Measurements from ENCODE around the gene LTB4R2. TPM values are rescaled to one million over a fixed set of nuclear protein-coding genes. Genes with fewer than 3 reads are reported as not detected.
A peak's percentile ranks its signal among the peaks of the same experiment; 100 is the strongest.

Gene LTB4R2
- total and polyA plus RNA-seq, 7 experiments from 2014 or later, result 2.1 to 26.8 (median 14.1) TPM

DNA sequence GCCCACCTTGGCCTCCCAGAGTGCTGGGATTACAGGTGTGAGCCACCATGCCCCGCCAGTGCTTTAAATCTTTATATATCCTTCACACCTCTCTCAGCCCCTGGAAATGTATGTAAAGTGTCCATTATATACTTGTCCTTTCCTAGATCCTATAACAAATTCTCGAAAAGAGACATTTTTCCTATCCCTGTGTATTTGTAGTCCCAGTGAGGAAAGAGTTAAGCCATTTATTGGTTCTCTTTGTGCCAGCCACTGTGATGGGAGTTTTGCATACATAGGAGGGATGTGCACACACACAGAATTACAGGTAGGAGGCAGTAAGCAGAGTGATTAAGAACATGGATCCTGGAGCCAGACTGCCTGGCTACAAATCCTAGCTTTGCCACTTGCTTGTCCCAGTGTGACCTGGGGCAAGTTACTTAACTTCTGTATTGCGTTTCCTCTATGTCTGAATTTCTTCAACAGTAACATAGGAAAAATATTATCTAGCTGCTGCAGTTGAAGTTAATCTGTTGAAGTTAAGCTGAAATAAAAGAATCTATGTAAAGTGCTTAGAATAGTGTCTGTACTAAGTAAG, 36.4 kb upstream of the LTB4R2 start:
- Mint-ChIP-seq H3K27me3 (no peaks in the 10 kb centered on the region), H3K4me1 (peaks cover 39 to 59% (median 50%) of the 10 kb centered on the region in 7 donors), H3K4me3 (peak overlapping the region in 7 of 10 donors; percentile 24 to 84 (median 36)), H3K9me3 (peaks cover 0 to under 1% (median 0%) of the 10 kb centered on the region in 11 donors), H3K36me3 (peaks cover 0 to 9% (median 0%) of the 10 kb centered on the region in 5 donors), H3K27ac (peak overlapping the region; percentile 75 to 100 (median 97))
- no peaks in the 10 kb centered on the region for H3K27me3 ChIP-seq (ENCODE audit: control insufficient read depth in 2 of 2, insufficient read depth in 2 of 2, low read length in 2 of 2)
- no peak for DNase-seq
- H3K9me3 ChIP-seq (ENCODE audit: control insufficient read depth in 2 of 3, low read length in 3 of 3), result no peaks in the 10 kb centered on the region
- H3K27ac ChIP-seq (ENCODE audit: low read depth, low read length), result peak overlapping the region; percentile 98
- POLR2A ChIA-PET, result interaction anchor here (0.7 to 1.2 kb wide), 10 partner anchors 27 to 159 kb away, joined by 3 to 5 read pairs (median 4); partner anchors contain the start of genes DCAF11, GMPR2, KHNYN and LTB4R
- intact Hi-C loops (cut with micrococcal nuclease), result loop anchor here (5.0 kb wide), 2 partner anchors 39 to 706 kb away; partner anchors contain the start of genes AP1G2 (in 1 of the 2), LTB4R (in 1 of the 2) and LTB4R2 (in 1 of the 2)
- peaks cover 0 to 14% (median 0%) of the 10 kb centered on the region in 3 experiments for H3K36me3 ChIP-seq (ENCODE audit: control insufficient read depth in 2 of 3, insufficient read depth in 3 of 3, low read length in 3 of 3)
- CTCF ChIA-PET, result interaction anchor here (0.7 to 1.4 kb wide), 5 partner anchors 21 to 209 kb away, joined by 3 to 4 read pairs (median 4); partner anchors contain the start of genes CIDEB and IRF9
- ATAC-seq, result no peak
- peaks cover 17 to 23% of the 10 kb centered on the region in 2 donors for H3K4me1 ChIP-seq (ENCODE audit: control insufficient read depth in 2 of 2, insufficient read depth in 2 of 2, low read length in 2 of 2)
- H3K4me3 ChIP-seq (ENCODE audit: low read length), result no peak overlapping the region

DNA sequence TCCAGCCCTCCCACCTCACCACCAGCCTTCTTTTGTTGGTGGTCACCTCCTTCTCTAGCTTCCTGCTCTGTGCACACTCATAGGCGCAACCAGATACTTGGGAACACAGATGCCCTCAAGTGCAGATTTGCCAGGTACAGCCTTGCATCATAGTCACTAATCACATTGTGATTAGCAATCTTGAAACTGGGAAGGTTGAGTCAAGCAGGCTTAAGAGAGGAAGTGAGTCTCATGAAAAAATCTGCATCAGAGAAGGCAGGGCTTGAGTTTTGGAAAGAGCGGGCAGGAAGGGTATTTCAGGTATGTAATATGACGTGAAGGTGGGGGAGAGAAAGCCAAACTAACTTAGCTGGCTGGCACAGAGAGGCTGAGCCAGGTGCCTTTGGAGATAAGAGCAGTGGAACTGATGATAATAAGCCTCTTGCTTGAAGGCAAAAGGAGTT, 35.8 kb upstream of the LTB4R2 start:
- no peaks in the 10 kb centered on the region for H3K27me3 Mint-ChIP-seq
- H3K9me3 Mint-ChIP-seq, result peaks cover 0 to 3% (median 0%) of the 10 kb centered on the region in 11 donors
- intact Hi-C loops (cut with micrococcal nuclease), result loop anchor here (5.0 kb wide), 2 partner anchors 38 to 707 kb away; partner anchors contain the start of genes AP1G2 (in 1 of the 2), LTB4R (in 1 of the 2) and LTB4R2 (in 1 of the 2)
- ChIA-PET POLR2A (interaction anchor here (0.7 to 1.2 kb wide), 9 partner anchors 26 to 160 kb away, joined by 3 to 5 read pairs (median 4); partner anchors contain the start of genes DCAF11, KHNYN, LTB4R and NOP9), CTCF (interaction anchor here (0.9 to 1.4 kb wide), 4 partner anchors 21 to 113 kb away, joined by 3 to 4 read pairs (median 4); partner anchors contain the start of genes CIDEB and IRF9)
- H3K27ac ChIP-seq (ENCODE audit: low read depth, low read length), result peak overlapping the region; percentile 98
- peak overlapping the region; percentile 75 to 100 (median 97) for H3K27ac Mint-ChIP-seq
- H3K27me3 ChIP-seq (ENCODE audit: control insufficient read depth in 2 of 2, insufficient read depth in 2 of 2, low read length in 2 of 2), result no peaks in the 10 kb centered on the region
- DNase-seq (peak in 8 of 9 donors; percentile 46 to 85 (median 65)), ATAC-seq (peak; percentile 16)
- H3K4me1 Mint-ChIP-seq, result peaks cover 44 to 65% (median 56%) of the 10 kb centered on the region in 7 donors
- H3K36me3 ChIP-seq (ENCODE audit: control insufficient read depth in 2 of 3, insufficient read depth in 3 of 3, low read length in 3 of 3), result peaks cover 0 to 8% (median 0%) of the 10 kb centered on the region in 3 experiments
- no peak overlapping the region for H3K4me3 ChIP-seq (ENCODE audit: low read length)
- H3K36me3 Mint-ChIP-seq, result peaks cover 0 to 9% (median 0%) of the 10 kb centered on the region in 5 donors
- H3K4me1 ChIP-seq (ENCODE audit: control insufficient read depth in 2 of 2, insufficient read depth in 2 of 2, low read length in 2 of 2), result peaks cover 18 to 28% of the 10 kb centered on the region in 2 donors
- H3K9me3 ChIP-seq (ENCODE audit: control insufficient read depth in 2 of 3, low read length in 3 of 3), result no peaks in the 10 kb centered on the region
- peak overlapping the region; percentile 2 to 84 (median 36) for H3K4me3 Mint-ChIP-seq

DNA sequence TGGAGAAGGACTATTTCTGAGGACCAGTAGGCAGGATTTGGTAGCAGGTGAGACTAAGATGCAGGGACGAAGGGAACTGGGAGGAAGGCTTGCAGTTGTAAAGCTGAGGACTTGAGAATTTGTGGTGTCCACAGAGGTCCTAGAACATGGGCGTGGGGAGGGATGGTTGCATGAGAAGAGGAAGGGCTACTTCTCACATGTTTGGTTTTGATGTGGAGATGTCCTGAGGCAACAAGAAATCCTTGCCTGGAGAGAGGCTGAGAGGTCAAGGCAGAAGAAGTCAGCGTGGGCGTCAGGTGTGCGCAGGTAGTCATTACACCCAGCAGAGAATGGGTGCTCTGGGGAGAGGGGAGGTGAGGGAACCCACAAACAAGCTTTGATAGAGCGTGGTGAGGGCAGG, 32.9 kb upstream of the LTB4R2 start:
- Histone ChIP-seq H3K9me3 (ENCODE audit: control insufficient read depth in 2 of 3, low read length in 3 of 3) (no peaks in the 10 kb centered on the region), H3K27me3 (ENCODE audit: control insufficient read depth in 2 of 2, insufficient read depth in 2 of 2, low read length in 2 of 2) (no peaks in the 10 kb centered on the region), H3K4me3 (ENCODE audit: low read length) (no peak overlapping the region), H3K4me1 (ENCODE audit: control insufficient read depth in 2 of 2, insufficient read depth in 2 of 2, low read length in 2 of 2) (peaks cover 14 to 34% of the 10 kb centered on the region in 2 donors), H3K27ac (ENCODE audit: low read depth, low read length) (no peak overlapping the region), H3K36me3 (ENCODE audit: control insufficient read depth in 2 of 3, insufficient read depth in 3 of 3, low read length in 3 of 3) (no peaks in the 10 kb centered on the region)
- Mint-ChIP-seq H3K36me3 (peaks cover 0 to 6% (median 0%) of the 10 kb centered on the region in 5 donors), H3K4me1 (peaks cover 53 to 63% (median 55%) of the 10 kb centered on the region in 7 donors), H3K9me3 (peaks cover 0 to 3% (median 0%) of the 10 kb centered on the region in 11 donors), H3K4me3 (peak overlapping the region in 2 of 10 donors; percentile 6 to 50), H3K27ac (peak overlapping the region in 5 of 9 donors; percentile 4 to 74 (median 40)), H3K27me3 (no peaks in the 10 kb centered on the region)
- intact Hi-C loops (cut with micrococcal nuclease), result no loop called here
- no peak for DNase-seq
- ChIA-PET POLR2A (interaction anchor here (1.5 to 2.2 kb wide), 3 partner anchors 20 to 35 kb away, joined by 3 to 6 read pairs (median 3); partner anchors contain the start of genes DHRS1, NOP9 and TINF2), CTCF (interaction anchor here (0.7 kb wide), 2 partner anchors 20 to 30 kb away, joined by 3 to 4 read pairs; no protein-coding TSS in a partner anchor)
- no peak for ATAC-seq

DNA sequence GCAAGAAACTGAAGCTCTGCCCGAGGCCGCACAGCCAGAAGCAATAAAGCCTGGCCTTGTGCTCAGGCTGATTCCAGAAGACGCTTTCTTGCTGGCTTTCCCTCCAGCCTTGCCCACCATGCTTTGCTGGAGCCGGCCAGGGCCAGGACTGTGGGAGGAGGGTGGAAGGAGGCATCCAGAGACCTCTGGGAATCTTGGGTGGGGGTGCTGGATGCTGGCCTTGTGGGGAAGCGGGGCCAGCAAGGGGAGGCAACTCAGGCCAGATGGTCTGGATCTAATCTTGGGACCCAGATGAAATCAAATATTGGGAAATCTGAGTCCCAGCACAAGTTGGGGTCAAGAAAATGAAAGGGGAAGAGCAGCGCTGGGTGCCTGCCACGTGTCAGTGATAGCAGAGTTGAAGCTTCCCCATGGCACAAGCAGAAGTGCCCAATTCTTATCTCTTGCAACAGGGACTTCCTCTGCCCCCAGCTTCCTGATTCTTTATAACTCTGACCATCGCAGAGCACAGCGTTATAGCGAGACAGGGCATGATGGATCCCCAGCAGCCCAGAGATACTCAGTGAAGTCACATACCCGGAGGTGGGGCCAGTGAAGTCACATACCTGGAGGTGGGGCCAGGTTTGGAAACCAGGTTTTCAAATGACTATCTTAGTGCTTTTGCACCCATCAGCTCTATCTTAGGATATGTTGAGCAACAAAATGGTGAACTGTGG, 32.2 kb upstream of the LTB4R2 start:
- H3K27ac ChIP-seq (ENCODE audit: low read depth, low read length), result no peak overlapping the region
- DNase-seq (no peak), ATAC-seq (peak; percentile 59)
- peak overlapping the region in 4 of 9 donors; percentile 38 to 85 (median 70) for H3K27ac Mint-ChIP-seq
- intact Hi-C loops (cut with micrococcal nuclease), result no loop called here
- no peaks in the 10 kb centered on the region for H3K27me3 Mint-ChIP-seq
- ChIA-PET CTCF (interaction anchor here (0.7 kb wide), 2 partner anchors 19 to 29 kb away, joined by 3 to 4 read pairs; no protein-coding TSS in a partner anchor), POLR2A (interaction anchor here (0.5 to 1.5 kb wide), 5 partner anchors 20 to 163 kb away, joined by 3 to 4 read pairs (median 3); partner anchors contain the start of genes DCAF11, DHRS1, NOP9 and NRL)
- H3K4me1 ChIP-seq (ENCODE audit: control insufficient read depth in 2 of 2, insufficient read depth in 2 of 2, low read length in 2 of 2), result peaks cover 7 to 27% of the 10 kb centered on the region in 2 donors
- H3K9me3 ChIP-seq (ENCODE audit: control insufficient read depth in 2 of 3, low read length in 3 of 3), result no peaks in the 10 kb centered on the region
- H3K4me1 Mint-ChIP-seq, result peaks cover 46 to 56% (median 48%) of the 10 kb centered on the region in 7 donors
- no peak overlapping the region for H3K4me3 Mint-ChIP-seq
- H3K9me3 Mint-ChIP-seq, result peaks cover 0 to 3% (median 0%) of the 10 kb centered on the region in 11 donors
- H3K36me3 ChIP-seq (ENCODE audit: control insufficient read depth in 2 of 3, insufficient read depth in 3 of 3, low read length in 3 of 3), result no peaks in the 10 kb centered on the region
- H3K4me3 ChIP-seq (ENCODE audit: low read length), result no peak overlapping the region
- no peaks in the 10 kb centered on the region for H3K27me3 ChIP-seq (ENCODE audit: control insufficient read depth in 2 of 2, insufficient read depth in 2 of 2, low read length in 2 of 2)
- peaks cover 0 to 6% (median 0%) of the 10 kb centered on the region in 5 donors for H3K36me3 Mint-ChIP-seq

DNA sequence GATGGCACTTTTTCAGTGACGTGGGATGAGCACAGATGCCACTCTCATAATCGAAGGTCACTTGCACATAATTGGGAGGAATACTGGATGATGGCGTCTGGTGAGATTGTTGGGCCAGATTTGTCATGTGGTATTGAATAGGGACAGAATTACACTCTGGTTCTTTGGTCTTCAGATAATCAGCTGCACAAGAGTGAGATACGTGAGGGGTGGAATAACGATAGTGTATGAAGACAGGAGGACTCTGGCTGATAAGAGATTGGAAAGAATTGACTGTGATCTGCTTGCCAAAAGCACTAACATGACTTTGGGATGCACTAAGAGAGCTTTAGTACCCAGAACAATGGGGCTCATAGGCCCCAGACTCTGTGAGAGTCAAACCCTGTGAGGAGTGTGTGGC, 31.5 kb upstream of the LTB4R2 start:
- Histone ChIP-seq H3K4me3 (ENCODE audit: low read length) (no peak overlapping the region), H3K36me3 (ENCODE audit: control insufficient read depth in 2 of 3, insufficient read depth in 3 of 3, low read length in 3 of 3) (no peaks in the 10 kb centered on the region), H3K9me3 (ENCODE audit: control insufficient read depth in 2 of 3, low read length in 3 of 3) (no peaks in the 10 kb centered on the region), H3K27me3 (ENCODE audit: control insufficient read depth in 2 of 2, insufficient read depth in 2 of 2, low read length in 2 of 2) (no peaks in the 10 kb centered on the region), H3K27ac (ENCODE audit: low read depth, low read length) (no peak overlapping the region), H3K4me1 (ENCODE audit: control insufficient read depth in 2 of 2, insufficient read depth in 2 of 2, low read length in 2 of 2) (peaks cover 6 to 25% of the 10 kb centered on the region in 2 donors)
- peaks cover 0 to 6% (median 0%) of the 10 kb centered on the region in 5 donors for H3K36me3 Mint-ChIP-seq
- ATAC-seq, result no peak
- no peak for DNase-seq
- ChIA-PET CTCF (interaction anchor here (0.6 to 2.5 kb wide), 2 partner anchors 20 to 136 kb away, joined by 3 to 17 read pairs; partner anchors contain the start of genes DHRS1 and NOP9), POLR2A (interaction anchor here (0.5 to 2.0 kb wide), 4 partner anchors 18 to 164 kb away, joined by 3 to 7 read pairs (median 4); partner anchors contain the start of genes DCAF11, DHRS1, NOP9 and NRL)
- peak overlapping the region in 6 of 10 donors; percentile 4 to 51 (median 14) for H3K4me3 Mint-ChIP-seq
- peak overlapping the region; percentile 5 to 85 (median 63) for H3K27ac Mint-ChIP-seq
- H3K4me1 Mint-ChIP-seq, result peaks cover 40 to 51% (median 45%) of the 10 kb centered on the region in 7 donors
- H3K9me3 Mint-ChIP-seq, result peaks cover 0 to 3% (median 0%) of the 10 kb centered on the region in 11 donors
- intact Hi-C loops (cut with micrococcal nuclease), result no loop called here
- H3K27me3 Mint-ChIP-seq, result no peaks in the 10 kb centered on the region
